ENCODE results near the gene SLC51A.

GRCh38 chr3:196203846-196204245 is 12.5 kb upstream of the SLC51A start:
- TF ChIP-seq CTCF (IDR thresholded peaks at IDR 0.05): no peak
- TF ChIP-seq POLR2A (IDR thresholded peaks at IDR 0.05): no peak
